SK-N-SH treated with all-trans-retinoic acid at 6 μM for 48 hours (cell line): ENCODE data around the gene MLPH.

Experiments used
- ATAC-seq: fragments of 200-7000 bp; cut with Tn5 transposase; 3 replicates; pipeline ENCODE4 v1.9.1; 2020; ENCODE audit warnings: mild to moderate bottlenecking, moderate library complexity
- ARNTL ChIP-seq: fragments of 450-650 bp; formaldehyde crosslinking; IDR thresholded peaks from 2 replicates; pipeline ENCODE4 v1.5.0; 2020; ENCODE audit warnings: low read depth, mild to moderate bottlenecking, moderate library complexity, borderline replicate concordance
- BACH2 ChIP-seq: fragments of 250-450 bp; sonication (Bioruptor Pico); IDR thresholded peaks from 2 replicates; pipeline ENCODE4 v1.9.0; 2021; ENCODE audit warnings: mild to moderate bottlenecking, borderline replicate concordance
- CSDC2 ChIP-seq: fragments of 250-450 bp; sonication (Bioruptor Pico); IDR thresholded peaks from 2 replicates; pipeline ENCODE4 v1.5.0; 2020; ENCODE audit warnings: mild to moderate bottlenecking, moderate library complexity
- CSRNP3 ChIP-seq: fragments of 250-450 bp; sonication (Bioruptor Pico); IDR thresholded peaks from 2 replicates; pipeline ENCODE4 v1.5.1; 2021; ENCODE audit warnings: mild to moderate bottlenecking, moderate library complexity
- ESRRG ChIP-seq: fragments of 250-450 bp; sonication (Bioruptor Pico); IDR thresholded peaks from 2 replicates; pipeline ENCODE4 v1.6.1; 2021; ENCODE audit warnings: mild to moderate bottlenecking
- GLIS3 ChIP-seq: fragments of 250-450 bp; sonication (Bioruptor Pico); IDR thresholded peaks from 2 replicates; pipeline ENCODE4 v1.5.0; 2020; ENCODE audit warnings: mild to moderate bottlenecking, moderate library complexity
- ISL1 ChIP-seq: fragments of 250-450 bp; sonication (Bioruptor Pico); IDR thresholded peaks from 2 replicates; pipeline ENCODE4 v2.1.2; 2022; ENCODE audit warnings: mild to moderate bottlenecking, moderate library complexity
- OSR1 ChIP-seq: fragments of 250-450 bp; sonication (Bioruptor Pico); IDR thresholded peaks from 2 replicates; pipeline ENCODE4 v1.8.0; 2022; ENCODE audit warnings: moderate library complexity, mild to moderate bottlenecking, inconsistent platforms
- PATZ1 ChIP-seq: fragments of 250-450 bp; sonication (Bioruptor Pico); IDR thresholded peaks from 2 replicates; pipeline ENCODE4 v1.8.0; 2020; ENCODE audit warnings: mild to moderate bottlenecking, moderate library complexity, borderline replicate concordance
- PPARA ChIP-seq: fragments of 250-450 bp; sonication (Bioruptor Pico); IDR thresholded peaks from 2 replicates; pipeline ENCODE4 v1.5.0; 2020; ENCODE audit warnings: mild to moderate bottlenecking, borderline replicate concordance
- RARB ChIP-seq: fragments of 250-450 bp; sonication (Bioruptor Pico); IDR thresholded peaks from 2 replicates; pipeline ENCODE4 v1.8.0; 2021; ENCODE audit warnings: mild to moderate bottlenecking, moderate library complexity
- SNAI2 ChIP-seq: fragments of 250-450 bp; sonication (Bioruptor Pico); IDR thresholded peaks from 2 replicates; pipeline ENCODE4 v1.5.0; 2020; ENCODE audit warnings: mild to moderate bottlenecking, moderate library complexity
- TCF4 ChIP-seq: fragments of 250-450 bp; sonication (Bioruptor Pico); IDR thresholded peaks from 2 replicates; pipeline ENCODE4 v1.8.0; 2021; ENCODE audit warnings: mild to moderate bottlenecking, moderate library complexity, borderline replicate concordance
- ZC3H10 ChIP-seq: fragments of 250-450 bp; sonication (Bioruptor Pico); IDR thresholded peaks from 2 replicates; pipeline ENCODE4 v1.5.1; 2021; ENCODE audit warnings: mild to moderate bottlenecking, moderate library complexity
- ZFP3 ChIP-seq: fragments of 250-450 bp; sonication (Bioruptor Pico); IDR thresholded peaks from 2 replicates; pipeline ENCODE4 v1.5.0; 2020; ENCODE audit warnings: mild to moderate bottlenecking, moderate library complexity
- ZFP30 ChIP-seq: fragments of 450-650 bp; formaldehyde crosslinking; IDR thresholded peaks from 2 replicates; pipeline ENCODE4 v1.5.0; 2022; ENCODE audit warnings: mild to moderate bottlenecking, moderate library complexity
- ZNF565 ChIP-seq: fragments of 450-650 bp; formaldehyde crosslinking; conservative IDR thresholded peaks from 2 replicates; pipeline ENCODE4 v1.5.0; 2020; ENCODE audit warnings: low read depth, mild to moderate bottlenecking, moderate library complexity
- ZNF70 ChIP-seq: fragments of 450-650 bp; formaldehyde crosslinking; IDR thresholded peaks from 2 replicates; pipeline ENCODE4 v1.5.0; 2020; ENCODE audit warnings: mild to moderate bottlenecking, moderate library complexity
- ZNF8 ChIP-seq: fragments of 450-650 bp; formaldehyde crosslinking; IDR thresholded peaks from 2 replicates; pipeline ENCODE4 v1.5.0; 2020; ENCODE audit warnings: mild to moderate bottlenecking, moderate library complexity
- TF ChIP-seq, protein P1 (sequence below): fragments of 250-450 bp; sonication (Bioruptor Pico); IDR thresholded peaks from 2 replicates; pipeline ENCODE4 v1.8.0; 2021; ENCODE audit warnings: low read depth, mild to moderate bottlenecking, moderate library complexity, borderline replicate concordance
- TF ChIP-seq, protein P2 (sequence below): fragments of 250-450 bp; sonication (Bioruptor Pico); IDR thresholded peaks from 2 replicates; pipeline ENCODE4 v1.5.0; 2020; ENCODE audit warnings: mild to moderate bottlenecking, moderate library complexity

The MLPH gene

DNA sequence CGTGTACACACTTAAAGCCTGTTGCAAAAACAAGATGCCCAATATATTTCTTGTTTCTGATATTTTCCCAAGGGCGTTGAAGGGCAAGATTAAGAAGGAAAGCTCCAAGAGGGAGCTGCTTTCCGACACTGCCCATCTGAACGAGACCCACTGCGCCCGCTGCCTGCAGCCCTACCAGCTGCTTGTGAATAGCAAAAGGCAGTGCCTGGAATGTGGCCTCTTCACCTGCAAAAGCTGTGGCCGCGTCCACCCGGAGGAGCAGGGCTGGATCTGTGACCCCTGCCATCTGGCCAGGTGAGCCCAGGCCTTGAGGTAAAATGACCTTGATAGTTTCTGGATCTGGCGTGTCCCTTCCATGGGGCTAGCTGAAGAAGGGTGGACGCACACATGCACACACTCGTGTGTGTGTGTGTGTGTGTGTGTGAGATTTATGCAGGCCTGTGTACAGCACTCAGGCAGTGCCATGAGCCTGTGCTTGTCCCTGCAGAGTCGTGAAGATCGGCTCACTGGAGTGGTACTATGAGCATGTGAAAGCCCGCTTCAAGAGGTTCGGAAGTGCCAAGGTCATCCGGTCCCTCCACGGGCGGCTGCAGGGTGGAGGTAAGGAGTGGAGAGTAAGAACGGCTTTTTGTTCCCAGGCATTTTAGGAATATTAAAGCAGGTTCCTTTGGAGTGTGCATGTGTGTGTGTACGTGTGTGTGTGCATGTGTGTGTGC is 23.6 kb downstream of the MLPH start (continued):
- no peak for TF ChIP-seq ZNF8 (CRISPR knock-in tag)
- TF ChIP-seq, protein P1, sequence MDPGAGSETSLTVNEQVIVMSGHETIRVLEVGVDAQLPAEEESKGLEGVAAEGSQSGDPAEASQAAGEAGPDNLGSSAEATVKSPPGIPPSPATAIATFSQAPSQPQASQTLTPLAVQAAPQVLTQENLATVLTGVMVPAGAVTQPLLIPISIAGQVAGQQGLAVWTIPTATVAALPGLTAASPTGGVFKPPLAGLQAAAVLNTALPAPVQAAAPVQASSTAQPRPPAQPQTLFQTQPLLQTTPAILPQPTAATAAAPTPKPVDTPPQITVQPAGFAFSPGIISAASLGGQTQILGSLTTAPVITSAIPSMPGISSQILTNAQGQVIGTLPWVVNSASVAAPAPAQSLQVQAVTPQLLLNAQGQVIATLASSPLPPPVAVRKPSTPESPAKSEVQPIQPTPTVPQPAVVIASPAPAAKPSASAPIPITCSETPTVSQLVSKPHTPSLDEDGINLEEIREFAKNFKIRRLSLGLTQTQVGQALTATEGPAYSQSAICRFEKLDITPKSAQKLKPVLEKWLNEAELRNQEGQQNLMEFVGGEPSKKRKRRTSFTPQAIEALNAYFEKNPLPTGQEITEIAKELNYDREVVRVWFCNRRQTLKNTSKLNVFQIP (CRISPR knock-in tag): no peak
- no peak for TF ChIP-seq GLIS3 (CRISPR knock-in tag)

GRCh38 chr2:237511433-237511832 is 24.4 kb downstream of the MLPH start:
- no peak for TF ChIP-seq ESRRG
- TF ChIP-seq ZNF70 (CRISPR knock-in tag): no peak
- TF ChIP-seq PPARA (CRISPR knock-in tag): no peak
- ATAC-seq: no peak

GRCh38 chr2:237511885-237512405 is 24.9 kb downstream of the MLPH start:
- ATAC-seq: no peak

More at GRCh38 chr2:237511885-237512405, 24.9 kb downstream of the MLPH start:
- TF ChIP-seq PATZ1 (CRISPR knock-in tag) (no peak), ZFP30 (CRISPR knock-in tag) (no peak), RARB (CRISPR knock-in tag) (no peak), ZFP3 (no peak), ZNF565 (CRISPR knock-in tag) (no peak), CSDC2 (CRISPR knock-in tag) (no peak), ZC3H10 (CRISPR knock-in tag) (no peak), ISL1 (no peak), PPARA (CRISPR knock-in tag) (no peak), SNAI2 (CRISPR knock-in tag) (no peak), ESRRG (no peak), GLIS3 (CRISPR knock-in tag) (no peak), CSRNP3 (CRISPR knock-in tag) (no peak), BACH2 (CRISPR knock-in tag) (no peak), ZNF70 (CRISPR knock-in tag) (no peak), TCF4 (CRISPR knock-in tag) (no peak), OSR1 (CRISPR knock-in tag) (no peak), ARNTL (no peak)
- TF ChIP-seq, protein P2, sequence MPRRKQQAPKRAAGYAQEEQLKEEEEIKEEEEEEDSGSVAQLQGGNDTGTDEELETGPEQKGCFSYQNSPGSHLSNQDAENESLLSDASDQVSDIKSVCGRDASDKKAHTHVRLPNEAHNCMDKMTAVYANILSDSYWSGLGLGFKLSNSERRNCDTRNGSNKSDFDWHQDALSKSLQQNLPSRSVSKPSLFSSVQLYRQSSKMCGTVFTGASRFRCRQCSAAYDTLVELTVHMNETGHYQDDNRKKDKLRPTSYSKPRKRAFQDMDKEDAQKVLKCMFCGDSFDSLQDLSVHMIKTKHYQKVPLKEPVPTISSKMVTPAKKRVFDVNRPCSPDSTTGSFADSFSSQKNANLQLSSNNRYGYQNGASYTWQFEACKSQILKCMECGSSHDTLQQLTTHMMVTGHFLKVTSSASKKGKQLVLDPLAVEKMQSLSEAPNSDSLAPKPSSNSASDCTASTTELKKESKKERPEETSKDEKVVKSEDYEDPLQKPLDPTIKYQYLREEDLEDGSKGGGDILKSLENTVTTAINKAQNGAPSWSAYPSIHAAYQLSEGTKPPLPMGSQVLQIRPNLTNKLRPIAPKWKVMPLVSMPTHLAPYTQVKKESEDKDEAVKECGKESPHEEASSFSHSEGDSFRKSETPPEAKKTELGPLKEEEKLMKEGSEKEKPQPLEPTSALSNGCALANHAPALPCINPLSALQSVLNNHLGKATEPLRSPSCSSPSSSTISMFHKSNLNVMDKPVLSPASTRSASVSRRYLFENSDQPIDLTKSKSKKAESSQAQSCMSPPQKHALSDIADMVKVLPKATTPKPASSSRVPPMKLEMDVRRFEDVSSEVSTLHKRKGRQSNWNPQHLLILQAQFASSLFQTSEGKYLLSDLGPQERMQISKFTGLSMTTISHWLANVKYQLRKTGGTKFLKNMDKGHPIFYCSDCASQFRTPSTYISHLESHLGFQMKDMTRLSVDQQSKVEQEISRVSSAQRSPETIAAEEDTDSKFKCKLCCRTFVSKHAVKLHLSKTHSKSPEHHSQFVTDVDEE: no peak
- TF ChIP-seq, protein P1 (CRISPR knock-in tag): no peak
